Colonic mucosa (tissue), 4 donors: Measurements from ENCODE around the gene RACK1. TPM values are rescaled to one million over a fixed set of nuclear protein-coding genes. Genes with fewer than 3 reads are reported as not detected.
"Not testable (repeated sequence)": the region's sequence is repeated elsewhere in the genome, so short reads cannot be mapped to it uniquely, and the experiment has no call there.

Experiments used
- DNase-seq: peaks from one replicate; pipeline ENCODE4 v3.0.0-alpha.2; 2020
- H3K27ac ChIP-seq: fragments of 200-600 bp; one replicate; pipeline ENCODE4 v1.8.0; 2021
- H3K27me3 ChIP-seq: fragments of 200-600 bp; one replicate; pipeline ENCODE4 v1.8.0; 2021
- H3K36me3 ChIP-seq: fragments of 200-600 bp; one replicate; pipeline ENCODE4 v1.8.0; 2021
- H3K4me1 ChIP-seq: fragments of 200-600 bp; one replicate; pipeline ENCODE4 v1.8.0; 2021; ENCODE audit warnings: mild to moderate bottlenecking
- H3K4me3 ChIP-seq: fragments of 200-600 bp; one replicate; pipeline ENCODE4 v1.8.0; 2021
- H3K9ac ChIP-seq, 2 donors: one replicate each; pipeline ENCODE4 v1.7.0; 2013; ENCODE audit warnings: control low read depth in 2 of 2, low read depth in 2 of 2, low read length in 2 of 2
- H3K9me3 ChIP-seq: fragments of 200-600 bp; one replicate; pipeline ENCODE4 v1.8.0; 2021
- intact Hi-C: fragments of 100-400 bp; cut with DNase I; formaldehyde crosslinking; loops from one replicate; pipeline ENCODE4 v1.14.1; 2022
- total RNA-seq, 2 donors: library from RNA; stranded (reverse); fragmentation: NEBNext Ultra II Directional in 1 of 2; extraction: Animal tissue kit (Norgen Biotek cat#: 25700) in 1 of 2; gene quantifications; one replicate each; pipeline ENCODE4 v1.2.1, GENCODE V29; 2021
- TF ChIP-seq, protein P1 (sequence below): fragments of 200-600 bp; IDR thresholded peaks from one replicate; pipeline ENCODE4 v1.8.0; 2022; ENCODE audit warnings: antibody characterized with exemption, mild to moderate bottlenecking
- donor health status: healthy.
- donor health status: DM: no; HTN: no; CAD: no.
- donor health status: DM: no; HTN: no; CAD: no.

RACK1 gene
- total RNA-seq, 2 donors from 2014 or later: 1,252 to 1,403 TPM

DNA sequence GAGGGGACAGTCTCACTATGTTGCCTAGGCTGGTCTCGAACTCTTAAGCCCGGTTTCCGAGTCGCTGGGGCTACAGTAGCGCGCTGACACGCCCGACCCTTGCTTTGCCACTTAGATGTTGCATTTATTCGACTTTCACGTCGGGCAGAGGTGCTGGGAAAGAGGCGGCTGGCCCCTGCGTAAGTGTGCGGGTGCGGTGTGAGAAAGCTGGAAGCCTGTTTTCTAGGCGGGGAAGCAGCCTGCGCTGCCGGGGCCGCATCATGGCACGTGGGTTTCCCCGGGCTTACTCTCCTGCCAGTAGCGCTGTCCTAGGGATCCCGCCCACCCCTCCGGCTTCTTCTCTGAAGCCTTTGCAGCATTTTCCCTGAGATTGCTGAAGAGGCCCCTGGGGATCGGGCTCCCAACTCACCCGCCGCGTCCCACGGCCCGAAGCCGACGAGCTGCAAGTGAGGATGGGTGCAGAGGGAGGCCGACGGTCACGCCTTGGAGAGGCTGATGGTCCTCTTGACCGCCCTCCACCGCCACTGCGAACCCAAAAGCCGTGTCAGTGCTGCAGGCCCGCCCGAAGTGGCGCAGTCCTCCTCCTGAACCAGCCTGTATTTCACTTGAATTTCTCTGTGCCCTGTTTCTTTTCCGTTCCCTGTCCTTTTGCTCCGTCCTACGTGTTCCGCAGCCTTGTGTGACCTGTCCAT lies 26.4 kb downstream of the RACK1 start:
- DNase-seq: peak; percentile 57
- H3K4me3 ChIP-seq: peak overlapping the region; percentile 28
- no peaks in the 10 kb centered on the region for H3K9me3 ChIP-seq
- H3K27ac ChIP-seq: peak overlapping the region; percentile 4
- TF ChIP-seq, protein P1, sequence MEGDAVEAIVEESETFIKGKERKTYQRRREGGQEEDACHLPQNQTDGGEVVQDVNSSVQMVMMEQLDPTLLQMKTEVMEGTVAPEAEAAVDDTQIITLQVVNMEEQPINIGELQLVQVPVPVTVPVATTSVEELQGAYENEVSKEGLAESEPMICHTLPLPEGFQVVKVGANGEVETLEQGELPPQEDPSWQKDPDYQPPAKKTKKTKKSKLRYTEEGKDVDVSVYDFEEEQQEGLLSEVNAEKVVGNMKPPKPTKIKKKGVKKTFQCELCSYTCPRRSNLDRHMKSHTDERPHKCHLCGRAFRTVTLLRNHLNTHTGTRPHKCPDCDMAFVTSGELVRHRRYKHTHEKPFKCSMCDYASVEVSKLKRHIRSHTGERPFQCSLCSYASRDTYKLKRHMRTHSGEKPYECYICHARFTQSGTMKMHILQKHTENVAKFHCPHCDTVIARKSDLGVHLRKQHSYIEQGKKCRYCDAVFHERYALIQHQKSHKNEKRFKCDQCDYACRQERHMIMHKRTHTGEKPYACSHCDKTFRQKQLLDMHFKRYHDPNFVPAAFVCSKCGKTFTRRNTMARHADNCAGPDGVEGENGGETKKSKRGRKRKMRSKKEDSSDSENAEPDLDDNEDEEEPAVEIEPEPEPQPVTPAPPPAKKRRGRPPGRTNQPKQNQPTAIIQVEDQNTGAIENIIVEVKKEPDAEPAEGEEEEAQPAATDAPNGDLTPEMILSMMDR: no peak
- intact Hi-C loops: no loop called here
- peaks cover 7% of the 10 kb centered on the region for H3K4me1 ChIP-seq
- H3K27me3 ChIP-seq: no peaks in the 10 kb centered on the region
- peak overlapping the region; percentile 33 to 59 for H3K9ac ChIP-seq
- no peaks in the 10 kb centered on the region for H3K36me3 ChIP-seq

DNA sequence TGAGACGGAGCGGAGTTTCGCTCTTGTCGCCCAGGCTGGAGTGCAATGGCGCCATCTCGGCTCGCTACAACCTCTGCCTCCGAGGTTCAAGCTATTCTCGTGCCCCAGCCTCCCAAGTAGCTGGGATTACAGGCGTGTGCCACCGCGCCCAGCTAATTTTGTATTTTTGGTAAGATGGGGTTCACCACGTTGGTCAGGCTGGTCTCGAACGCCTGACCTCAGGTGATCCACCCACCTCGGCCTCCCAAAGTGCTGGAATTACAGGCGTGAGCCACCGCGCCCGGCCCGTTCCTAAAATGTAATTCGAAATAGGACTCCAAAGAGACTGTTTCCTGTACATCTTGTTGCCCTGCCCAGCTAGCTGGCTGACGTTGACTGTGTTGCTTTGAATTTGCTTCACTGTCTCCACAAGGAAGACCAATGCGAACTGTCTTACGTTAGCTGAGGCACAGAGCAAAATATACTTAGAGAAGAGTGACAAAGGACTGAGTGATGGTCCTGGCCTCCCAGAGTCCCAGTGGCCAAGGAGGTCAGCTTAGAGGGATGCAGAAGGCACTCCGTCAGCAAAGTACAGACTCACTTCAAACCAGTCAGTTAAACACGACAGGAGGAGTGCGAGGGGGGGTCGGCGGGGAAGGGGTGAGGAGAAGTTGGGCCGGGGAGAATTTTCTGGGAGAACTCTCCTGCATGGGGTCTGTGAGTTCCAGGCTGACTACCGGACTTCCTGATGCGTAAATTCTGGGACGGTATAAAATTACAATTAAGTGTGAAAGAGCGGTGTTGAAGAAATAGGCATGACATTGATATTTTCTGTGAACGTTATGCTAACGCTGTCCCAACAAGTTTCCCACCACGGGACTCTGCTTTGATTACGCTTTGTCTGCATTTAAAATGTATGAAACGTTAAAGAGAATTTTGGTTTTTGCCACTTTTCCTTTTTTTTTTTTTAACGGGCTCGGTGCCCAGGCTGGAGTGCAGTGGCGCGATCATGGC lies 27.4 kb downstream of the RACK1 start:
- peak overlapping the region; percentile 28 for H3K4me3 ChIP-seq
- H3K27ac ChIP-seq: no peak overlapping the region
- H3K4me1 ChIP-seq: peaks cover 7% of the 10 kb centered on the region
- intact Hi-C loops: no loop called here
- DNase-seq: no peak
- H3K27me3 ChIP-seq: no peaks in the 10 kb centered on the region
- TF ChIP-seq, protein P1: no peak
- H3K36me3 ChIP-seq: no peaks in the 10 kb centered on the region
- H3K9ac ChIP-seq: peak overlapping the region in 1 of 2 donors; percentile 40
- H3K9me3 ChIP-seq: no peaks in the 10 kb centered on the region

DNA sequence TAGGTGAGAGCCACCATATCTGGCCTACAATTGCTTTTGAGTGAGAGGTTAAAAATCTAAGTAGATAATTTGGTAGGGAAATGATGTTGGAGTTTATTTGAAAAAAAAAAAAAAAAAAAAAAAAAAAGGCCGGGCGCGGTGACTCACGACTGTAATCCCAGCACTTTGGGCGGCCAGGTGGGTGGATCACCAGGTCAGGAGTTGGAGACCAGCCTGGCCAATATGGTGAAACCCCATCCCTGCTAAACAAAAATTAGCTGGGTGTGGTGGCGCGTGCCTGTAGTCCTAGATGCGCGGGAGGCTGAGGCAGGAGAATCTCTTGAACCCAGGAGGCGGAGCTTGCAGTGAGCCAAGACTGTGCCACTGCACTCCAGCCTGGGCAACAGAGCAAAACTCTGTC lies 29.5 kb downstream of the RACK1 start:
- H3K27ac ChIP-seq, H3K36me3 ChIP-seq, H3K27me3 ChIP-seq, H3K9me3 ChIP-seq, intact Hi-C loops, DNase-seq, H3K4me1 ChIP-seq, H3K9ac ChIP-seq, H3K4me3 ChIP-seq: not testable (repeated sequence)

DNA sequence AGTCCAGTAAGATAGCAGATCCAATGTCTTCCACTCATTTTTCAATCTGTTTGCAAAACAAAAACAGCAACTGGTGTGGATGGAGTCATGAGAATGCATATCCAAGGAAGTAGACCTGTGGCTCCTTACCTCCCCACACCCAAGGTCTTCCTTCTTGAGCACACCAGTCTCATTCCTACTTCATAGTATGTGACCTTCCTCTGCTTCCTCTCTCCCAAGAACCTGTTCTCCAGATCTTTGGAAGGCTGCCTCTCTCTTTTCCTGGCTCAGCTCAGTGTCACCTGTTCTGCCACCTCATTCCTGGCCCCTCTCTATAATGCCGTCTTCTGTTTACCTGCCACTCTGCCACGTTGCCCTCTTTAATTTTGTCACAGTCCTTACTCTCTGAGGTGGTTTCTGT lies 30.8 kb downstream of the RACK1 start:
- Histone ChIP-seq H3K27me3 (no peaks in the 10 kb centered on the region), H3K4me3 (no peak overlapping the region)
- TF ChIP-seq, protein P1: no peak

DNA sequence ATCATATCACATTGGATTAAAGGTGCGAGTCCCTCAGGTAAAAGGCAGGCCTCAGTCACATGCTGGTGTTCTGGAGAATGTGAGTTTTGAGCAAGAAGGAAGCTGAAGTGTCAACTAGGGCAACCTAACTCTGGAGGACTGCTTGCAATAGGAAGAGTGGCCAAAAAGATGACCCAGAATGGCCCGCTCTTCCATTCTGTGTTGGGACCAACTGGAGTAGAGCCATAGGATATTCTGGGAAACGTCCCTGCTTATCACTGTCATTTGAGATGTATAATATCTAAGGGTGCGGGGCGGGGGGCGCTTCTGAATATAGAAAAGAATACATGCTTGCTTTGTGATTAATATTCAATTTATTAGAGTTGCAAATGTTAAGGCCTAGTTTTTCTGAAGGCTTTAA lies 31.6 kb downstream of the RACK1 start:
- no peak overlapping the region for H3K9ac ChIP-seq
- peaks cover under 1% of the 10 kb centered on the region for H3K4me1 ChIP-seq
- H3K4me3 ChIP-seq: no peak overlapping the region
- H3K27me3 ChIP-seq: no peaks in the 10 kb centered on the region
- no peak for DNase-seq
- H3K27ac ChIP-seq: no peak overlapping the region
- H3K36me3 ChIP-seq: no peaks in the 10 kb centered on the region
- intact Hi-C loops: no loop called here
- TF ChIP-seq, protein P1: no peak
- no peaks in the 10 kb centered on the region for H3K9me3 ChIP-seq

More for the DNA sequence above, 30.8 kb downstream of the RACK1 start:
- no peaks in the 10 kb centered on the region for H3K9me3 ChIP-seq
- intact Hi-C loops: no loop called here
- peaks cover 7% of the 10 kb centered on the region for H3K4me1 ChIP-seq
- no peak for DNase-seq
- H3K36me3 ChIP-seq: no peaks in the 10 kb centered on the region
- no peak overlapping the region for H3K27ac ChIP-seq
- no peak overlapping the region for H3K9ac ChIP-seq
